Upper lobe of left lung (tissue), 6 donors: Measurements from ENCODE around the gene FAM110D. TPM values are rescaled to one million over a fixed set of nuclear protein-coding genes. Genes with fewer than 3 reads are reported as not detected.
A peak's percentile ranks its signal among the peaks of the same experiment; 100 is the strongest.

Experiments used
- ATAC-seq, 2 donors: fragments of 200-7000 bp; cut with Tn5 transposase; one replicate each; pipeline ENCODE4 v1.9.1; 2022; ENCODE audit warnings: mild to moderate bottlenecking in 2 of 2, moderate library complexity in 2 of 2; ENCODE audit not compliant: low FRiP score in 2 of 2
- DNase-seq, 2 donors: peaks; one replicate each; pipeline ENCODE4 v3.0.0-alpha.2; 2019 to 2020
- H3K27ac ChIP-seq, 4 donors: fragments of 200-600 bp; sonication (generic); one replicate each; pipeline ENCODE4 v1.5.1; 2016 to 2019
- H3K27me3 ChIP-seq, 4 donors: fragments of 200-600 bp; sonication (generic); one replicate each; pipeline ENCODE4 v1.5.1; 2017 to 2019
- H3K36me3 ChIP-seq, 4 donors: fragments of 200-600 bp; sonication (generic); one replicate each; pipeline ENCODE4 v1.5.1; 2016 to 2019
- H3K4me1 ChIP-seq, 4 donors: fragments of 200-600 bp; sonication (generic); one replicate each; pipeline ENCODE4 v1.5.1; 2018 to 2019
- H3K4me3 ChIP-seq, 4 donors: fragments of 200-600 bp; sonication (generic); one replicate each; pipeline ENCODE4 v1.5.1; 2017 to 2019; ENCODE audit warnings: mild to moderate bottlenecking in 2 of 4, moderate library complexity in 1 of 4
- H3K9me3 ChIP-seq, 4 donors: fragments of 200-600 bp; sonication (generic); one replicate each; pipeline ENCODE4 v1.5.1; 2018 to 2019
- EP300 ChIP-seq, 4 donors: sonication (generic); formaldehyde crosslinking; IDR thresholded peaks; one replicate each; pipeline ENCODE4 v1.5.1; 2017; ENCODE audit warnings: antibody characterized with exemption in 4 of 4, control low read depth in 2 of 4
- POLR2A ChIP-seq, 4 donors: fragments of 450-650 bp; IDR thresholded peaks; one replicate each; pipeline ENCODE4 v1.5.1; 2016 to 2017; ENCODE audit warnings: antibody characterized with exemption in 4 of 4, mild to moderate bottlenecking in 2 of 4
- POLR2AphosphoS5 ChIP-seq, 2 donors: sonication (generic); formaldehyde crosslinking; IDR thresholded peaks; one replicate each; pipeline ENCODE4 v1.5.1; 2017; ENCODE audit warnings: antibody characterized with exemption in 2 of 2
- WGBS, 2 donors: methylation state at CpG; one replicate each; pipeline ENCODE4 v1.1.5; 2017 to 2018; 5-methylcytosine and 5-hydroxymethylcytosine counted together
- total RNA-seq, 6 donors: library from RNA; depleted of rRNA in 4 of 6; stranded (reverse); fragments of >200 nt in 4 of 6; gene quantifications; one replicate each; pipeline versions ENCODE4 v1.1.0 to v1.2.1, GENCODE V29; 2016 to 2021
- TF ChIP-seq, protein P1 (sequence below), 6 experiments: fragments of 450-650 bp in 4 of 6; fragments of 200-600 bp in 2 of 6; sonication (generic) in 2 of 6; IDR thresholded peaks; one replicate each; pipeline ENCODE4 v1.5.1; 2016 to 2019; ENCODE audit warnings: antibody characterized with exemption in 6 of 6
- donor health status: DM: no; HTN: no; CAD: no; lungs with moderate emphysema.
- donor health status: DM: no; HTN: yes; CAD: no; lungs with severe emphysema.

FAM110D gene
- total RNA-seq, 6 donors from 2014 or later: 1.0 to 6.7 (median 4.7) TPM

DNA sequence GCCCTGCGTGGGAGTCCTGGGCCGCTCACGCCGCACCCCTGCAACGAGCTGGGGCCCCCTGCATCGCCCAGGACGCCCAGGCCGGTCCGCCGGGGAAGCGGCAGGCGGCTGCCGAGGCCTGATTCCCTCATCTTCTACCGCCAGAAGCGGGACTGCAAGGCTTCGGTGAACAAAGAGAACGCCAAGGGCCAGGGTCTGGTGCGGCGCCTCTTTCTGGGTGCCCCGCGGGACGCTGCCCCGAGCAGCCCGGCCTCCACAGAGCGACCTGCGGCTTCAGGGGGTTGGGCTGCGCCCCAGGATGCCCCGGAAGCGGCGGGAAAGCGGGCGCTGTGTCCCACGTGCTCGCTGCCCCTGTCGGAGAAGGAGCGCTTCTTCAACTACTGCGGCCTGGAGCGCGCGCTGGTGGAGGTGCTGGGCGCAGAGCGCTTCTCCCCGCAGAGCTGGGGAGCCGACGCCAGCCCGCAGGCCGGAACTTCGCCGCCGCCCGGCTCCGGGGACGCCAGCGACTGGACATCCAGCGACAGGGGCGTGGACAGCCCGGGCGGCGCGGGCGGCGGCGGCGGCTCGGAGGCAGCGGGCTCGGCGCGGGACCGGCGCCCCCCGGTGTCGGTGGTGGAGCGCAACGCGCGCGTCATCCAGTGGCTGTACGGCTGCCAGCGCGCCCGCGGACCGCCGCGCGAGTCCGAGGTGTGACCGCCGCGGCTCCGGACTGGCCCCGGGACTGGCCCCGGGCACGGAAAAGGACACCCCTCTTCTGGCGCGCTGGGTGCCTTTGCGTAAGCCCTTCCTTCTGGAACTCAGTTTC is 2.7 kb downstream of the FAM110D start:
- Histone ChIP-seq H3K27me3 (peaks cover 0 to 3% (median 0%) of the 10 kb centered on the region in 4 donors), H3K4me1 (peaks cover 22 to 39% (median 35%) of the 10 kb centered on the region in 4 donors), H3K4me3 (peak overlapping the region; percentile 18 to 62 (median 52)), H3K27ac (peak overlapping the region; percentile 36 to 83 (median 68)), H3K36me3 (no peaks in the 10 kb centered on the region), H3K9me3 (no peaks in the 10 kb centered on the region)
- DNase-seq: peak; percentile 51 to 94
- 0 to 2% methylated on average over 5 to 52 of the region's 98 CpGs for WGBS, 2 donors
- peak in 1 of 2 donors; percentile 82 for ATAC-seq
- TF ChIP-seq EP300 (IDR thresholded peaks at IDR 0.05) (no peak), POLR2AphosphoS5 (IDR thresholded peaks at IDR 0.05) (no peak), POLR2A (IDR thresholded peaks at IDR 0.05) (no peak)
- TF ChIP-seq, protein P1, sequence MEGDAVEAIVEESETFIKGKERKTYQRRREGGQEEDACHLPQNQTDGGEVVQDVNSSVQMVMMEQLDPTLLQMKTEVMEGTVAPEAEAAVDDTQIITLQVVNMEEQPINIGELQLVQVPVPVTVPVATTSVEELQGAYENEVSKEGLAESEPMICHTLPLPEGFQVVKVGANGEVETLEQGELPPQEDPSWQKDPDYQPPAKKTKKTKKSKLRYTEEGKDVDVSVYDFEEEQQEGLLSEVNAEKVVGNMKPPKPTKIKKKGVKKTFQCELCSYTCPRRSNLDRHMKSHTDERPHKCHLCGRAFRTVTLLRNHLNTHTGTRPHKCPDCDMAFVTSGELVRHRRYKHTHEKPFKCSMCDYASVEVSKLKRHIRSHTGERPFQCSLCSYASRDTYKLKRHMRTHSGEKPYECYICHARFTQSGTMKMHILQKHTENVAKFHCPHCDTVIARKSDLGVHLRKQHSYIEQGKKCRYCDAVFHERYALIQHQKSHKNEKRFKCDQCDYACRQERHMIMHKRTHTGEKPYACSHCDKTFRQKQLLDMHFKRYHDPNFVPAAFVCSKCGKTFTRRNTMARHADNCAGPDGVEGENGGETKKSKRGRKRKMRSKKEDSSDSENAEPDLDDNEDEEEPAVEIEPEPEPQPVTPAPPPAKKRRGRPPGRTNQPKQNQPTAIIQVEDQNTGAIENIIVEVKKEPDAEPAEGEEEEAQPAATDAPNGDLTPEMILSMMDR (IDR thresholded peaks at IDR 0.05): peak in 5 of 6 experiments; percentile 31 to 57 (median 48)

DNA sequence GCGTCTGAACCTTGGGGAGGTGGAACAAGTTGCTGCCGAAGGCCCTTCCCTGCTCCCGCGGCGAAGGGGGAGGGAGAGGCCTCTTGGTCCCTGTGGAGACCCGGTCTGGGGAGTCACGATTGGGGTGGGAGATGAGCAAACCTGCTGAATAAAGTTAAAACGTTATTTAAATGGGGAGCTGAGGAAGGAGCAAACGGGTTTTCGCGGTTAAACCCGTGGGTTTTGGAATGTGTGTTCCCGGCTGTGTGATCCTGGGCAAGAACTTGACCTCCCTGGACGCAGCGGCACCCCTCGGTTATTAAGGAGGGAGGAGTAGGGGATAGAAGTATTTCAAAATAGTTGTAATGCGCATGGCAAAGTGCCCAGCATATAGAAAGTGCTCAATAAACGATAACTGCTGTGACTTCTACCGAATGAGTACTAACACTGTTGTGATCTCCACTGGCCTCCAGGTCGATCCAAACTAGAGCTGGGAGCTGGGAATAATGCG is 3.4 kb downstream of the FAM110D start:
- no peaks in the 10 kb centered on the region for H3K36me3 ChIP-seq
- ATAC-seq (no peak), DNase-seq (no peak)
- 26 to 31% methylated on average over 19 to 21 of the region's 21 CpGs for WGBS, 2 donors
- peaks cover 22 to 35% (median 34%) of the 10 kb centered on the region in 4 donors for H3K4me1 ChIP-seq
- H3K27me3 ChIP-seq: peaks cover 0 to 3% (median 0%) of the 10 kb centered on the region in 4 donors
- H3K9me3 ChIP-seq: no peaks in the 10 kb centered on the region
- H3K4me3 ChIP-seq: peak overlapping the region in 3 of 4 donors; percentile 45 to 62 (median 59)
- peak overlapping the region in 1 of 4 donors; percentile 81 for H3K27ac ChIP-seq
- TF ChIP-seq, protein P1 (IDR thresholded peaks at IDR 0.05): no peak
- no peak for TF ChIP-seq POLR2AphosphoS5 (IDR thresholded peaks at IDR 0.05)
- no peak for TF ChIP-seq POLR2A (IDR thresholded peaks at IDR 0.05)
- TF ChIP-seq EP300 (IDR thresholded peaks at IDR 0.05): no peak

DNA sequence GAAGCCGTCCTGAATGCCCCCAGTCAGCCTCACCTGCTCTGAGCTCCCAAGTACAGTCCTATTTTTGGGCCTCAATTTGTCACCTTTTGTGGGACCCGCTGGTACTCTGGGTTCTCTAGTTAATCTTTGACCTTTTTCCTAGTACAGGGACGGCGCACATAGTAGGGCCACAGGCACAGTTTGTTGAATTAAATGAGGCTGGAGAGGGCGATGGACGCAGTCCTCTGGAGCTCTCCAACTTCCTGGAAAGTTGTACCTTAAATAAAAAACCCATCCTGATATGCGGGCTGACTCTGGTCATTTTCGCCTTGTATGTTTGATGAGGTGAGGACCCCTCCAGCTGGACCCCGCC is 4.8 kb downstream of the FAM110D start:
- no peak overlapping the region for H3K27ac ChIP-seq

DNA sequence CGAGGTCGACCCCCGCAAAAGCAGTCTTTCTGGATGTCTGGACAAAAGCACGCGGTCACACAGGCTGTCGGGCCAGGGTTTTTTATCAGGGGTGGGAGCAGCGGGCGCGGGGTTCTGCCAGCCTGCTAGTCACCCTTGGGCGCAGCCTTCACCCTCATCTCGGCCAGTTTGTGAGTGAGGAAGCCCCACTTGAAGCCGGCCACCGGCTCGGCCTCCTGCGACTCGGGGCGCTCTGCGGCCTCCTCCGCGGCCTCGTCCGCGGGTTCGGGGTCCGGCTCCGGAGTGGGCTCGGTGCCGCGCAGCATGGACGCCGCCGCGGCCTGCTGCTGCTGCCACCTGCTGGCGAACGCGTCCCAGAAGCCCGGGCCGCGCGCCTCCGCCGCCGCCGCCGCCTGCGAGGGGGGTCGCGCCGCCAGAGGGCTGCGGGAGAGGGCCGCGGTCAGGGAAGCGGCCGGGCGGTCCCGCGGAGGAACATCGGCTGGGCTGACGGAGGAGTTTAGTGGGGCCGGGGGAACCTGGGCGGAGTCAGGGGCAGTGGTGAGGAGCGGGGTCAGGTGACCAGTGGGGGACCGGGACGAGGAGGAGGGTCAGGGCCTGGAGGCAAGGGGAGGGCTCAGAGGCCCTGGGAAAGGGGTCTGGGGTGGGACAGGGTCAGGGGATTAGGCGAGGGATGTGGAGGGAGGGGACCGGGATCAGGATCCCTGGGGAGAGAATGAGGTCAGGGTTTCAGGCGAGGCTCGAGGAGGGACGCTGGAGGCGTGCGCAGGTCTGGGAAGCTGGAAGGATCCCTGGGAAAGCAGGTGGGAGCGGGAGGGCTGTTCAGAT is 5.4 kb downstream of the FAM110D start:
- H3K4me3 ChIP-seq: peak overlapping the region in 3 of 4 donors; percentile 37 to 49 (median 43)
- TF ChIP-seq, protein P1 (IDR thresholded peaks at IDR 0.05): peak; percentile 76 to 92 (median 88)
- TF ChIP-seq POLR2A (IDR thresholded peaks at IDR 0.05): no peak
- no peak for TF ChIP-seq POLR2AphosphoS5 (IDR thresholded peaks at IDR 0.05)
- no peaks in the 10 kb centered on the region for H3K9me3 ChIP-seq
- peaks cover 22 to 35% (median 29%) of the 10 kb centered on the region in 4 donors for H3K4me1 ChIP-seq
- 24 to 32% methylated on average over 21 to 41 of the region's 72 CpGs for WGBS, 2 donors
- H3K27me3 ChIP-seq: peaks cover 0 to 3% (median 0%) of the 10 kb centered on the region in 4 donors
- peak overlapping the region in 2 of 4 donors; percentile 52 to 65 for H3K27ac ChIP-seq
- no peaks in the 10 kb centered on the region for H3K36me3 ChIP-seq
- DNase-seq (peak in 1 of 2 donors; percentile 93), ATAC-seq (peak in 1 of 2 donors; percentile 80)

More for the DNA sequence above, 4.8 kb downstream of the FAM110D start:
- Histone ChIP-seq H3K36me3 (no peaks in the 10 kb centered on the region), H3K9me3 (no peaks in the 10 kb centered on the region), H3K27me3 (peaks cover 0 to 3% (median 0%) of the 10 kb centered on the region in 4 donors), H3K4me1 (peaks cover 22 to 33% (median 29%) of the 10 kb centered on the region in 4 donors), H3K4me3 (peak overlapping the region in 2 of 4 donors; percentile 37 to 43)
- no peak for TF ChIP-seq EP300 (IDR thresholded peaks at IDR 0.05)
- no peak for TF ChIP-seq POLR2A (IDR thresholded peaks at IDR 0.05)
- no peak for TF ChIP-seq POLR2AphosphoS5 (IDR thresholded peaks at IDR 0.05)
- TF ChIP-seq, protein P1 (IDR thresholded peaks at IDR 0.05): no peak
- WGBS, 2 donors: 74 to 77% methylated on average over 8 to 9 of the region's 9 CpGs
- DNase-seq: no peak
- ATAC-seq: no peak
